ENCODE data around the gene RPN2. TPM values are rescaled to one million over a fixed set of nuclear protein-coding genes. Genes with fewer than 3 reads are reported as not detected.

RPN2 gene
- polyA plus RNA-seq, 5 donors, result 209 to 254 (median 228) TPM

GRCh38 chr20:37172836-37173235, 6.3 kb upstream of the RPN2 start:
- DNase-seq, result no peak

- no peak for DNase-seq
These were observed 774 bp downstream of the RPN2 start for GRCh38 chr20:37179683-37180524.

GRCh38 chr20:37185686-37186085, 6.6 kb downstream of the RPN2 start:
- no peak for DNase-seq

- DNase-seq, result no peak
These were observed 9.7 kb downstream of the RPN2 start for GRCh38 chr20:37188787-37189186.

GRCh38 chr20:37189416-37190016, 10.4 kb downstream of the RPN2 start:
- DNase-seq, result no peak

GRCh38 chr20:37190354-37191112, 11.4 kb downstream of the RPN2 start:
- no peak for DNase-seq

- DNase-seq, result peak; percentile 86 to 90
These were observed 13.2 kb downstream of the RPN2 start for GRCh38 chr20:37192137-37192854.

GRCh38 chr20:37193226-37193625, 14.1 kb downstream of the RPN2 start:
- no peak for DNase-seq

GRCh38 chr20:37193821-37194220, 14.7 kb downstream of the RPN2 start:
- no peak for DNase-seq

- DNase-seq, result no peak
These were observed 15.7 kb downstream of the RPN2 start for GRCh38 chr20:37194621-37195417.

GRCh38 chr20:37198932-37199660, 20.0 kb downstream of the RPN2 start:
- no peak for DNase-seq

GRCh38 chr20:37200376-37200775, 21.2 kb downstream of the RPN2 start:
- DNase-seq, result no peak

- no peak for DNase-seq
These were observed 22.0 kb downstream of the RPN2 start for GRCh38 chr20:37200926-37201826.

- no peak for DNase-seq
These were observed 22.7 kb downstream of the RPN2 start for GRCh38 chr20:37201827-37202162.

- DNase-seq, result no peak
These were observed 23.3 kb downstream of the RPN2 start for GRCh38 chr20:37202267-37202943.

- DNase-seq, result no peak
These were observed 24.9 kb downstream of the RPN2 start for GRCh38 chr20:37204056-37204455.

GRCh38 chr20:37205130-37205529, 26.0 kb downstream of the RPN2 start:
- no peak for DNase-seq

GRCh38 chr20:37205794-37206193, 26.7 kb downstream of the RPN2 start:
- DNase-seq, result no peak

GRCh38 chr20:37207171-37207570, 28.0 kb downstream of the RPN2 start:
- no peak for DNase-seq
